Activated CD8-positive, alpha-beta memory T cell treated with anti-CD3 and anti-CD28 coated beads for 24 hours (primary cell): Measurements from ENCODE around the gene SPRYD4.
"Not testable (repeated sequence)": the region's sequence is repeated elsewhere in the genome, so short reads cannot be mapped to it uniquely, and the experiment has no call there.

Source experiments
- DNase-seq: peaks from one replicate; pipeline ENCODE4 v3.0.0-alpha.2; 2020

The SPRYD4 gene

GRCh38 chr12:56468216-56469006 is at the start of gene SPRYD4:
Gene SPRYD4, plus strand, starts transcription at chr12:56468578. Its CDS starts 14 bp downstream, at chr12:56468592.
- DNase-seq, result peak; percentile 97

- DNase-seq, result no peak
These were observed 48.0 kb upstream of the SPRYD4 start for GRCh38 chr12:56420411-56420810.

- no peak for DNase-seq
These were observed 43.2 kb upstream of the SPRYD4 start for GRCh38 chr12:56425193-56425592.

GRCh38 chr12:56425940-56426438 is 42.4 kb upstream of the SPRYD4 start:
- no peak for DNase-seq

GRCh38 chr12:56431288-56431687 is 37.1 kb upstream of the SPRYD4 start:
- DNase-seq, result no peak

- DNase-seq, result no peak
These were observed 36.5 kb upstream of the SPRYD4 start for GRCh38 chr12:56431850-56432249.

GRCh38 chr12:56434828-56435227 is 33.5 kb upstream of the SPRYD4 start:
- DNase-seq, result no peak

GRCh38 chr12:56437430-56438176 is 30.8 kb upstream of the SPRYD4 start:
- no peak for DNase-seq

GRCh38 chr12:56443208-56443607 is 25.2 kb upstream of the SPRYD4 start:
- not testable (repeated sequence) for DNase-seq

- DNase-seq, result peak; percentile 96
These were observed 19.3 kb upstream of the SPRYD4 start, which contains the start of gene TIMELESS for GRCh38 chr12:56448860-56449621. Gene TIMELESS, minus strand, starts transcription at chr12:56449426. Its CDS starts 15,256 bp downstream, at chr12:56434170.

GRCh38 chr12:56449622-56449984 is 18.8 kb upstream of the SPRYD4 start:
- no peak for DNase-seq

GRCh38 chr12:56450241-56450640 is 18.1 kb upstream of the SPRYD4 start:
- no peak for DNase-seq

- DNase-seq, result no peak
These were observed 17.2 kb upstream of the SPRYD4 start for GRCh38 chr12:56451147-56451546.

GRCh38 chr12:56454557-56454956 is 13.8 kb upstream of the SPRYD4 start, which contains the start of gene MIP:
Gene MIP, minus strand, starts transcription at chr12:56454657. Its CDS starts 44 bp downstream, at chr12:56454613.
- no peak for DNase-seq

- no peak for DNase-seq
These were observed 10.6 kb upstream of the SPRYD4 start for GRCh38 chr12:56457817-56458216.

GRCh38 chr12:56461235-56462159 is 6.9 kb upstream of the SPRYD4 start:
- DNase-seq, result no peak

GRCh38 chr12:56462565-56462964 is 5.8 kb upstream of the SPRYD4 start:
- DNase-seq, result no peak

- DNase-seq, result no peak
These were observed 891 bp downstream of the SPRYD4 start for GRCh38 chr12:56469007-56469930.

- DNase-seq, result no peak
These were observed 6.0 kb downstream of the SPRYD4 start for GRCh38 chr12:56474389-56474788.

- DNase-seq, result no peak
These were observed 7.8 kb downstream of the SPRYD4 start for GRCh38 chr12:56476143-56476542.

GRCh38 chr12:56476972-56477432 is 8.6 kb downstream of the SPRYD4 start:
- DNase-seq, result no peak
